ENCODE measurements around the gene WIPI1. TPM values are rescaled to one million over a fixed set of nuclear protein-coding genes. Genes with fewer than 3 reads are reported as not detected.
"Not testable (repeated sequence)": the region's sequence is repeated elsewhere in the genome, so short reads cannot be mapped to it uniquely, and the experiment has no call there.

The WIPI1 gene
- total RNA-seq, 1 experiment from 2014 or later, result 18.3 TPM

DNA sequence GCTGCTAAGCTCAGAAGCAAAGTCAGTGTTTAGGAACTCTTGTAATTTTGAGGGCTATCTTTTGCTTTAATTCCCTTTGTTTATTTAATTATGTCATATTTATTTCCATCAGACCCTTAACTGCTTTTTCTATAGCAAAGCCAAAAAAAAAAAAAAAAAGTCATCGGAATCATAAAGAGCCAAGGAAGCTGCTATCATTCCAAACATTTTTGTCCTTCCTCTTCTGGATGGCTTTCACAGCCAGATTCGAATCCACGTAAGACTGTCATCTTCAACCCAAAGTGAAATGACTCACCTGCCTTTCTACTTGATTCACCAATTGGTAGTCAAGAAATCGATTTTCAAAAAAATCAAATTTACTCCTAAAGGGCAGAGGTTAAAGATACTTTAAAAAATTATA is 38.4 kb downstream of the WIPI1 start:
- DNase-seq (ENCODE audit: low read depth), result no peak

DNA sequence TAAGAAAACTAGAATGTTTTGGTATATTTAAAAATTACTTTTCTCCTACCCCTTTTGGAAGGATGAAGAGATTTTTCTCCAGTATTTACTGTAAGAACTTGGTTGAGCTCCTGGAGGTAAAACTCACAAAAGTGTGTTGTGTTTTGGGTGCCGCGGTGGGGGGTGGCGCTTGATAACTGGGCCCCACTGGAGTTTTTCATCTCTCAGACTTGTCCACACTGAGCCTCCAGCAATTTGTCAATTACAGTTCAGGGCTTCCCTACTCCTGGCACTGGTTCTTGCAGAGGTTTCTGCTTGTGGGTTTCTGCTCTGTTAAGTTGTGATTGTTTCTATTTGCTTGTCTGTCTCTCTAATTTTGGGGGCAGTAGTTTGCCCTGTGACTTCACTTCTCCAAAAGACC is 40.0 kb downstream of the WIPI1 start:
- no peak for DNase-seq (ENCODE audit: low read depth)

DNA sequence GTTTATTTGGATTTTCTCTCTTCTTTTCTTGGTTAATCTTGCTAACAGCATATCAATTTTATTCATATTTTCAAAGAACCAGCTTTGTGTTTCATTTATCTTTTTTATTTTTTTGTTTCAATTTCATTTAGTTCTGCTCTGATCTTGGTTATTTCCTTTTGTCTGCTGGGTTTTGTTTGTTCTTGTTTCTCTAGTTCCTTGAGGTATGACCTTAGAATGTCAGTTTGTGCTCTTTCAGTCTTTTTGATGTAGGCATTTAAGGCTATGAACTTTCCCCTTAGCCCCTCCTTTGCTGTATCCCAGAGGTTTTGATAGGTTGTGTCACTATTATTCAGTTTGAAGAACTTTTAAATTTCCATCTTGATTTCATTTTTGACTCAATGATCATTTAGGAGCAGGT is 42.4 kb downstream of the WIPI1 start:
- DNase-seq (ENCODE audit: low read depth), result not testable (repeated sequence)

DNA sequence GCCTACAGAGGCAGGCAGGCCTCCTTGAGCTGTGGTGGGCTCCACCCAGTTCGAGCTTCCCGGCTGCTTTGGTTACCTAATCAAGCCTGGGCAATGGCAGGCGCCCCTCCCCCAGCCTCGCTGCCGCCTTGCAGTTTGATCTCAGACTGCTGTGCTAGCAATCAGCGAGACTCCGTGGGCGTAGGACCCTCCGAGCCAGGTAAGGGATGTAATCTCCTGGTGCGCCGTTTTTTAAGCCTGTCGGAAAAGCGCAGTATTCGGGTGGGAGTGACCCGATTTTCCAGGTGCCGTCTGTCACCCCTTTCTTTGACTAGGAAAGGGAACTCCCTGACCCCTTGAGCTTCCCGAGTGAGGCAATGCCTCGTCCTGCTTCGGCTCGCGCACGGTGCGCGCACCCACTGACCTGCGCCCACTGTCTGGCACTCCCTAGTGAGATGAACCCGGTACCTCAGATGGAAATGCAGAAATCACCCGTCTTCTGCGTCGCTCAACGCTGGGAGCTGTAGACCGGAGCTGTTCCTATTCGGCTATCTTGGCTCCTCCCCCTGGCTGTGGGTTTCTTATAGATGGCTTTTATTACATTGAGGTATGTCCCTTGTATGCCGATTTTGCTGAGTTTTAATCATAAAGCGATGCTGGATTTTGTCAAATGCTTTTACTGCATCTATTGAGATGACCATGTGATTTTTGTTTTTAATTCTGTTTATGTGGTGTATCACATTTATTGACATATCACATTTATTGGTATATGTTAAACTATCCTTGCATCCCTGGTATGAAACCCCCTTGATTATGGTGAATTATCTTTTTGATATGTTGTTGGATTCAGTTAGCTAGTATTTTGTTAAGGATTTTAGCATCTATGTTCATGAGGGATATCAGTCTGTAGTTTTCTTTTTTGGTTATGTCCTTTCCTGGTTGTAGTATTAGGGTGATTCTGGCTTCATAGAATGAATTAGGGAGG is 43.4 kb downstream of the WIPI1 start:
- not testable (repeated sequence) for DNase-seq (ENCODE audit: low read depth)

DNA sequence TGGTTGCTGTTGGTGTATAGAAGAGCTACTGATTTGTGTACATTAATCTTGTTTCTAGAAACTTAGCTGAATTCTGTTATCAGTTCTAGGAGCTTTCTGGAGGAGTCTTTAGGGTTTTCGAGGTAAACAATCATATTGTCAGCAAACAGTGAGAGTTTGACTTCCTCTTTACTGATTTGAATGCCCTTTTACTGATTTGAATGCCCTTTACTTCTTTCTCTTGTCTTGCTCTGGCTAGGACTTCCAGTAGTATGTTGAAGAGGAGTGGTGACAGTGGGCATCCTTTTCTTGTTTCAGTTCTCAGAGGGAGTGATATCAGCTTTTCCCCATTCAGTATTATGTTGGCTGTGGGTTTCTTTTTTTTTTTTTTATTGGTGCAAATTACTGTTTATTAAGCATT is 49.6 kb downstream of the WIPI1 start:
- DNase-seq (ENCODE audit: low read depth), result not testable (repeated sequence)

DNA sequence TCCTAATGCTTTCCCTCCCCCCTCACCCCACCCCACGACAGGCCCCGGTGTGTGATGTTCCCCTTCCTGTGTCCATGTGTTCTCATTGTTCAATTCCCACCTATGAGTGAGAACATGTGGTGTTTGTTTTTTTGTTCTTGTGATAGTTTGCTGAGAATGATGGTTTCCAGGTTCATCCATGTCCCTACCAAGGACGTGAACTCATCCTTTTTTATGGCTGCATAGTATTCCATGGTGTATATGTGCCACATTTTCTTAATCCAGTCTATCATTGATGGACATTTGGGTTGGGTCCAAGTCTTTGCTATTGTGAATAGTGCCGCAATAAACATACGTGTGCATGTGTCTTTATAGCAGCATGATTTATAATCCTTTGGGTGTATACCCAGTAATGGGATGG is 53.5 kb downstream of the WIPI1 start:
- DNase-seq (ENCODE audit: low read depth), result not testable (repeated sequence)

DNA sequence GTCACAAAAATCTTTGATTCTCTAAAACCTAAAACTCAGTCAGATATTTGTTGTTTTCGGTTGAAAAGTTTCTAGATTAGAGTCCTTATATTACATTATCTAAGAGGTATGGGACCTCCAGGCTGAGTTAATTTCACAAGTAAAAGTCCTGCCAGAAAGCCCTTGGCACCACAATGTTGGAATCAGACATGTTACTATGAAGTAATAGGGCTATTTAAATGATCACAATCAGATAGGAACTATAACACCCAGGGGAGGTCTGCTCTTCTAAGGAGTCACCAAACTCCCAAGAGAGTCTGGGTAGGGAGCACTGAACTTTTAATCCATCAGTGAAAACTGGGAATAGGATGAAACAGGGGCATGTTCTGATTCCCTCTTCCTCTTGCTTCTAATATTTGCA is 54.2 kb downstream of the WIPI1 start:
- DNase-seq (ENCODE audit: low read depth), result no peak

DNA sequence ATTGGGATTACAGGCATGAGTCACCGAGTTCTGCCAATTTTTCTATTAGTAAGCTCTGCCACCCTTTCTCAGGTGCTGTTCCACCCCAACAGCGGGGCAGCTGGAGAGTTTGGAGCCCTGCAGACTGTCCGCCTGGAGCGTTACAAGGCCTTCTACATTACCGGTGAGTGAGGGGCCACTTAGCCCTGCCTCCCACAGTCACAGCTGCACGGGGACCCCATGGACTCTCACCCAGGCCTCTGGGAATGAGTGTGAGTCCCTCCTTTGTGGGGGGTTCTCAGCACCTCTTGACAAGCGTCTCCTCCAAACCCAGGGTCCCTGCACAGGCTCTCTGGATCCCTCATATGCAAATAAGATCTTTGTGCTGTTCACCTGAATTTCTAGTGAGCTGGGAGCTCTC is 56.0 kb downstream of the WIPI1 start:
- no peak for DNase-seq (ENCODE audit: low read depth)

DNA sequence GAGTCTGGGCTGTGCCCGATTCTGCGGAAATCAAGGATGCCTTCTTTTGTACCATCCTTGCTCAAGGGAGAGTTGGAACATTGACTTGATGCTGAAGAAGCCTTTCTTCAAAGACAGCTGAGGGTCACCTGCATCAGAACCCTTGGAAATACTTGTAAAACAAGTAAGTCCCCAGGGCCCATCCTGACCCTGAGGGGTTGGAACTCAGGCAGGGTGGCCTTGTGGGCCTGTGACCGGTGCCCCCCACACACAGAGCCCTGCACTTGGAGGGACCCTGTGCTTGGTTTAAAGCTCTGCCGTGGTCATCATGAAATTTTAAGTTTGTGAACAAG is 56.9 kb downstream of the WIPI1 start:
- no peak for DNase-seq (ENCODE audit: low read depth)

DNA sequence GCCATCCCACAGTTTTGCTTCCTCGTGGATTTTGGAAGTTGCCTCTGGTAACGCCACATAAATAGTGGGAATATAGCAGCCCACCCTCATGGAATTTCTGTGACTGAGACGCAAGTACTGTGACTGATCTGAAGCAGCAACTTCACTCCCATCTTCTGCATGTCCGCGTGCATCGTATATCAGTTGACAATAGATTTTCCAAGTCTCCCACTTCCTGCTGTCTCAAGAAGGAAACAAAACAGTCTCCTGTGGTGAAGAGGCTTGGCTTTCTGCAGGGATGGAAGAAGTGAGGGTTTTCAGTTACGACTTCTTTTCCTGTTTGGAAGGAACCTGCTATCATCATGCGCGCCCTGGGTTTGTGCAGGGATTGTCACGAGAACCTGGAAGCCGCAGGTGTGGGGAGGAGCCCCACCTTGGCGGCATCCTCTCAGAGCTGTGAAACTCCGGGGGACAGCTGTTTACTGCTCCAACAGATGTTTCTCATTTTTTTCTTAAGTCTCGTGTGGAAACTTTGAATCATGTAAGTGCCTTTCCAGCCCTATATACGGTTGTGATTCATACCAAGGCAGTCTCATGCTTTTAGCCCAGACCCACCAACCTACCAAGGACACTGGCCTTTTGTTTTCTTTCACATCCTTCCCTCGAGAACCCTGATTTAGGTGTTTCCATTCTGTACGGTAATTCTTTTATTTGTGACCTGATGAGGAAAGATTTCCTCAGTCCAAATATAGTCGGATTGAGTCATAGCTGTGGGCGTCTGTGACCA is 57.5 kb downstream of the WIPI1 start:
- DNase-seq (ENCODE audit: low read depth), result peak; percentile 68

DNA sequence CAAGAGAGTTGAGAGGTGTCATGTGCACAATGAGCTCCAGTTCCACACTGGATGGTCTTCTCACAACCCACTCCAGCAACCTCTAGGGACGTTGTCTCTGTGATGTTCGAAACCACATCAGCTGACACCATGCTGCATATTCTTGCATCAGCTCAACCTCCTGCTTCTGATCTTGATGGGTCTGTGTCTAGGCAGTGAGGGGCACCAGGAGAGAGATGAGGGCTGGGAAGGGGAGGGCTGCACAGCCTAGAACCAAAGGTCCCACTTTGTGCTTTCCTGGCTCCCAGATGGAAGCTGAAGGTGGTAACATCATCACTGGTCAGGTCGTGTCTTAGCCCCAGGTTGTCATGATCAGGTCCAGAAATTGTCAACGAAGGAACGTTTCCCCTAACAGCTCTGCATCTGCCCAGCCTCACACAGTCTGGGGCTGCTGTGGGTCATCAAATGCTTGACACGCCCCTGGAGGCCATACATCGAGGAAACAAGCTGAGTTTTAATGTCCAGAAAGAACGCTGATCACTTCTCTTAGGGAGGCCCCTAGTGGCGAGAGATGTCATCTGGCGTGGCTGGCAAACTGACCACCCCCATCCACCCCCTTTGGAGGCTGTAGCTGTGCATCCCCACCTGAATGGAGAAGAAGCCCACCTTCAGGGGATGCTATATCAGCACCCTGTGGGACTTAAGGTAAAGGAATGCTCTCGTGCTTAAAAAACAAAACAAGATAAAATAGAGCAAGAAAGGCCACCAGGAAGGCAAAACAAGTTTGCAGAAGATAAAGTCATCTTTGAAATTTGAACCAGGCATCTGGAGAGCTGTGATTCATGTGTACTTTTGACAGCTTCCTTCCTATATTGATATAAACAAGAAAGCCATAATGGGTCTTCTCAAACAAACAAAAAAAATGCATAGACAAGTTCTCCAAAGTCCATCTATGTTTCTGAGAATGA is 58.3 kb downstream of the WIPI1 start:
- DNase-seq (ENCODE audit: low read depth), result peak; percentile 71

DNA sequence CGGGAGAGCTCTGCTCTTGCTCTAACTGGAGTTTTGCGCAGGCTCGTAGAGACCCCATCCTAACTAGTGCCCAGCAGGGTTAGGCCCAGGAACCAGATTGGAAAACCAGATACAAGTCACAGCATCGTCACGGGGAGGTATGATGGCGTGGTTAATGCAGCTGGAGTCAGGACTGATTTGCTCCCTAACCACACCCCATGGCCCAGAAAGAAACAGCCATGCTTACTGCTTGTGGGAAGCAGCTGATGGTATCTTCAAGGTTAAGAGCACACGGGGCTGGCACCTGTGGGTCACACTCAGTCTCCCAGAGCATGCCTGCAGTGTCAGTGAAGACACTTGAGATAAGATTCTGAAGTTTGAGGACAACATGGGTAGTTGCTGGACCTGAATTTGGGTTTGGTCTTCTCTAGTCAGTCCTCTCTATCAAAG is 60.2 kb downstream of the WIPI1 start:
- DNase-seq (ENCODE audit: low read depth), result no peak

DNA sequence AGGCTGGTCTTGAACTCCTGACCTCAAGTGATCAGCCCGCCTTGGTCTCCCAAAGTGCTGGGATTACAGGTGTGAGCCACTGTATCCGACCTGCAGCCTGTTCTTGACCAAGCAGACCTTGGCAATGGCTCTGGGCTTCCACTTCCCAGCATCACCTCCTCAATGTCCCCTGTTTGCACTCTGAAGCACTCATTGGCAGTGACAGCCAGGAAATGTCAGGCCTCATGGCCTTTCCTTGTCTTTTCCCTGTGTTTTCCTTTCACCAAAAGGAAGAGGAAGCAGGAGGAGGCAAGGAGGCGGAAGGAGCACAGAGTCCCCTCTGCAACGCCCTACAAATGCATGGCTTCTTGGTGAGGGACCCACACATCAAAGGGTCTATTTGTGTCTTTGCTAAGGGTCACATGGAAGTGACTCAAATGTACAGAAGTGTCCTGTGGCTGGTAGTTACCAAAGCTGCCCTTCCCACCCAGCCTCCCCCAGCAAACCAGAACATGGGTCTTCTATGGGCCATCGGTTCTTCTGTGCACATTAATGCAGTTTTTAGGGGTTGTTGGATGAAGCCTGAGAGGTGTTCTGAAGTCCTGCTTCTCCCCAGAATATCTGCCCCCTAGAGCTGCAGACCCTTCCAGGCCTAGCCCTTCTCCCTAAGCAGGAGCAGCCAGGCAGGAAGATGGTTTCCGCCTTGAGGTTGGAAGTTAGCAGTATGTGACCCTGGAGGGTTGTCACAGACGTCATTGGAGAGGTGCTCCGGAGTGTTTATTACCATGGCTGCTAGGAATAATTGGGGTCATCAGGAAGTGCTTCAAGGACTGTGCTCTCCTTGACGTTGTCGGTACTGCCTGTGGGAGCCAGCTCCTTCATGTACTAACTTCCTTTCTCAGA is 60.8 kb downstream of the WIPI1 start:
- DNase-seq (ENCODE audit: low read depth), result no peak

DNA sequence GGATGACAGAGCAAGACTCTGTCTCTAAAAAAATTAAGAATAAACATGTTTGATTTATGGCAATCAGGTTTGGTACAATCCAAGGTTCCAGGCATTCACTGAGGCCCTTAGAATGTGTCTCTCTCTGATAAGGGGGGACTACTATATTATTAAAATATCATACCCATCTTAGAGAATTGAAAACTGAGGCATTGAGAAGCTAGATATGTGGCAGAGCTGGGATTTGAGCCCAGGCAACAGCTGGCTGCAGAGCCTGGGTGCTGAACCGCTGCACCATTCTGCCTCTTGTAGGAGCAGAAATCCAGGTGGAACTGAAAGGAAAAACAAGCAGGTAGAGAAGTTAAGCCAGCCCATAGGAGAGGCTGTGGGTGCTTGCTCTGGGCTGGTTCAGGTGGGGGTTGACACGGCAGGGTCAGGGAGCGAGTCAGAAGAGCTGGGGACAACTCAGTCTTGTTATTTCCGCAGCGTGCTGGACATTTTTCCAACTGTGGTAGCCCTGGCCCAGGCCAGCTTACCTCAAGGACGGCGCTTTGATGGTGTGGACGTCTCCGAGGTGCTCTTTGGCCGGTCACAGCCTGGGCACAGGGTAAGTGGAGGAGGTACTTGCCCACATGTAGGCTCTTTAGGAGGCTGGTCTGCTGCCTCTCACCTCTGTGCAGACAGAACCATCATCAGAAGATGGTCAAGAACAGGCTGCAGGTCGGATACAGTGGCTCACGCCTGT is 62.5 kb downstream of the WIPI1 start:
- no peak for DNase-seq (ENCODE audit: low read depth)

DNA sequence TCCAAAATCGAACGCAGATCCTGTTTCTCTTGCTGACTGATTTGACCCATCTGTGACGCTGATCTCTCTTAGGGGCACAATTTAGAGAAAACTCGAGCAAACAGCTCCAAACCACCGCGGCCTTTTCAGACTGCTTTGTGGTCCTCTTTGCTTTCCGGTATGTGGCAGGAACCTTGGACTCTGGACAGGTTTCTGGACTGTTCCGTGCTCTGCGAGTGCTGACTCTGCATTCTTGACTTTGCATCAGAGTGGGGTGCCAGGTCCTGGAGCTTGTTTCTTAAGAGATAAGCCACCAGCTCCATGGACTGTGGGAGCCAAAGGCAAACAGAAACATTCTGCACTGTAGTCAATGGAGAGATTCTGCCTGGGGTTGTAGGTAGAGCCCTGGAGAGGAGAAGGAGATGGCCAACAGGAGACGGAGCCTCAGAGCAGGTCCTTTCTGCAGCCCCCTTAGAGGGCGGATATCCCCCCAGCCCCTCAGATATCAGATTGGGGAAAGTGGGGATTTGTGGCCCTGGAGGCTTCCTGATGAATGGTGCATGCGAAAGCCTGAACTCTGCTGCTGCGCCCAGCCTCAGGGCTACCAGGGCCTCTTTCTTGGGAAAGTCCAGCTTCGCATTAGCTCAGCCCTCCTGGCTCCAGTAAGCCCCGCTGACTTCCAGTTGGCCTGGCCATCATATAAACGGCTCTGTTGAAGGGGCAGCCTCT is 65.6 kb downstream of the WIPI1 start:
- no peak for DNase-seq (ENCODE audit: low read depth)

DNA sequence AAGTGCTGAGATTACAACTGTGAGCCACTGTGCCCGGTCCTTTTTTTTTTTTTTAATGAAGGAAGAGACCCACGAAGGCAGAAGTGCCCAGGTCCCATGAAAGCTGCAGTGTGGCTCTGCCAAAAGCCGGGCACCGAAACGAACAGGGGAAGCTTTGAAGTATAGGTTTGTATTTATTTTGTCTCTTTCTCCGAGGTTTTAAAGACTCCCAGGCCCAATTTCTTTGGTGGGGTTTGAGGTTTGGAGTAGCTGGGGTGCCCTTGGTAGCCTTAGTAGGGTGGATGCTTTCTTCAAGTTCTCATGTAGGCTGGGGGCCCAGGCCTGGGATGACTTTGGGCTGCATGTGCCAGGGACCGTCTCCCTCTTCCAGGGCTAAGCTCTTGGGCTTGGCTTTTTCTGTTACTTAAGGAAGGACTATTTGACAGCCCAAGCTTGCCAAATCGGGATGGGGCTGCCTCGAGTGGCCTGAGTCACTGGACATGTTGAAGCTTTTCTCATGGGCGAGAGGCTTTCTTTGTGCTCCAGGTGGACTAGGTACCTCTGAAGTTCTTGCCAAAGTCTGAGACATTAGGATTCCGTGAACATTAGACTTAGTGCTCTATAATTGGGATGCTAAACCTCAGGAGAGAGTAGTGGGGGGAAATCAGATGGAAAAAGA is 66.3 kb downstream of the WIPI1 start:
- DNase-seq (ENCODE audit: low read depth), result no peak

DNA sequence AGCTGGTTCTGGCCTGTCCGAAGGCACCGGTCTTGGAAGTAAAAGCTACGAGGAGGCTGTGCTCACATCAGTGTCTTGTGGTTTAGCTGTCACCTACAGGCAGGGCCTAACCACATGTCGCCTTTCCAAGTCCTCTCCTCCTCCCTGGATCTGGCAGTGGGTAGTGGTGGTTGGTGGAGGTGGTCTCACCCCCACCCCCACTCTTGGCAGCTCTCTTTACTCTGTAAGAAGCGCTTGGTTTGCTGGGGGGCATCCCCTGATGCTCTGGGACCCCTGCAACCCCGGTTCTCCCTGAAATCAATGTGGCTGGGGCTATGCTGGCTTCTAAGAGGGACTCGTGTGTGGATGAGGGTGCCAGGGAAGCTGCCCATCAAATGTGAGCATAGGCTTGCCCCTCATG is 68.3 kb downstream of the WIPI1 start:
- DNase-seq (ENCODE audit: low read depth), result no peak

DNA sequence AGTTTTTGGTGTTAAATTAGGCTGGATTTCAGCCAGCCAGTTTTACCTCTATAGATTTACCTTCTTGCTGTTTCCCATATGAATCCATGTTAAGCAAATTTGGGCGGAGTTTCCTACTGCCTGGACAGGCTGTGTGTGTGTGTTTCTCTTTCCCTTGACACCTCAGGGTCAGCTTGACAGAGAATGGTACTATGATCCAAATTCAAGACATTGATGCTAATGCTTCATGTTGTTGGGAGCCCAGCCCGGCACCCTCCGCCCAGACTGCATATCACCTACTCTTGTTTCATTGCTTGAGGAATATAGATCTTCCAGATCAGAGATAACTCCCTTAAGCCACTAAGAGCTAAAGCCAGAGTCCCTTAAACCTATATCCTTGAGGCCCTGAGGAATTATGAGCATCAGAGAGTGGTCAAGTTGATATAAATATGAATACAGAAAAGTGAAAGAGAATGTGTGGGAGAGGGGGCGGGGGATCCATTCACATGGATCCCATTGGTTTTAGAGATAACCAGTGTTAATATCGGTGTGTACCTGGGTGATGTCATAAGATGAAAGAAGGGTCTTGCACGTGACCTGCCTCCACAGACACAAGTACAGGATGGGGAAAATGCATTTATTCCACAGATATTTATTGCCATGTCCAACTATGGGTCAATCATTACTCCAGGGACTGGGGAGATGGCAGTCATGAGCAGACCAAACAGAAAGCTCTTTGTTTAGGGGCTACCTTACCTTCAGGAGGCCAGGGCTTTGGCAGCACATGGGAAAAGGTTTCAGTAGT is 69.7 kb downstream of the WIPI1 start:
- no peak for DNase-seq (ENCODE audit: low read depth)

Measured in HT1080 (cell line).